Measurements from ENCODE around the gene TM6SF1.

DNA sequence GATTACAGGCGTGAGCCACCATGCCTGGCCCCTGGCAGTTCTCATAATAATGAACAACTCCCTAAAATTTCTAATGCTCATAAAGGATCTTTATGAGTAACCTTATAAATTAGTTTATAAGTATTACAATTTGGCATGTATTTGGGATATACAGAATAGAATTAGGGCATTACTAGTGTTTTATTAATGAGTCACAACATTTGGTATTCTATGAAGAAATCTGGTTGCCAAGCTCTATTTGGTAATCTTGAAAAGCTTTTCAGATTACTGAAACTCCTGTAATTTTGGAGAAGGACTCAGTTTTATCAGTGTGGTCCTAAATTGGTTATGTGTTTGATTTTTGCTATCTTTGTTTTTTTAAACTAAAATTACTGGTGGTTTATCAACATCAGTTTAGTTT is 45.8 kb downstream of the TM6SF1 start:
- TF ChIP-seq, protein P1, sequence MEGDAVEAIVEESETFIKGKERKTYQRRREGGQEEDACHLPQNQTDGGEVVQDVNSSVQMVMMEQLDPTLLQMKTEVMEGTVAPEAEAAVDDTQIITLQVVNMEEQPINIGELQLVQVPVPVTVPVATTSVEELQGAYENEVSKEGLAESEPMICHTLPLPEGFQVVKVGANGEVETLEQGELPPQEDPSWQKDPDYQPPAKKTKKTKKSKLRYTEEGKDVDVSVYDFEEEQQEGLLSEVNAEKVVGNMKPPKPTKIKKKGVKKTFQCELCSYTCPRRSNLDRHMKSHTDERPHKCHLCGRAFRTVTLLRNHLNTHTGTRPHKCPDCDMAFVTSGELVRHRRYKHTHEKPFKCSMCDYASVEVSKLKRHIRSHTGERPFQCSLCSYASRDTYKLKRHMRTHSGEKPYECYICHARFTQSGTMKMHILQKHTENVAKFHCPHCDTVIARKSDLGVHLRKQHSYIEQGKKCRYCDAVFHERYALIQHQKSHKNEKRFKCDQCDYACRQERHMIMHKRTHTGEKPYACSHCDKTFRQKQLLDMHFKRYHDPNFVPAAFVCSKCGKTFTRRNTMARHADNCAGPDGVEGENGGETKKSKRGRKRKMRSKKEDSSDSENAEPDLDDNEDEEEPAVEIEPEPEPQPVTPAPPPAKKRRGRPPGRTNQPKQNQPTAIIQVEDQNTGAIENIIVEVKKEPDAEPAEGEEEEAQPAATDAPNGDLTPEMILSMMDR (IDR thresholded peaks at IDR 0.05), result no peak
- TF ChIP-seq TP53 (CRISPR knock-in tag; IDR thresholded peaks at IDR 0.05) (no peak), FOXK1 (CRISPR knock-in tag; IDR thresholded peaks at IDR 0.05) (no peak), NFYB (CRISPR knock-in tag; conservative IDR thresholded peaks at IDR 0.05; ENCODE audit: low read depth) (no peak), ZNF138 (CRISPR knock-in tag; conservative IDR thresholded peaks at IDR 0.05) (no peak), SP1 (CRISPR knock-in tag; conservative IDR thresholded peaks at IDR 0.05) (no peak), TEAD4 (CRISPR knock-in tag; IDR thresholded peaks at IDR 0.05) (no peak)
- TF ChIP-seq, protein P2, sequence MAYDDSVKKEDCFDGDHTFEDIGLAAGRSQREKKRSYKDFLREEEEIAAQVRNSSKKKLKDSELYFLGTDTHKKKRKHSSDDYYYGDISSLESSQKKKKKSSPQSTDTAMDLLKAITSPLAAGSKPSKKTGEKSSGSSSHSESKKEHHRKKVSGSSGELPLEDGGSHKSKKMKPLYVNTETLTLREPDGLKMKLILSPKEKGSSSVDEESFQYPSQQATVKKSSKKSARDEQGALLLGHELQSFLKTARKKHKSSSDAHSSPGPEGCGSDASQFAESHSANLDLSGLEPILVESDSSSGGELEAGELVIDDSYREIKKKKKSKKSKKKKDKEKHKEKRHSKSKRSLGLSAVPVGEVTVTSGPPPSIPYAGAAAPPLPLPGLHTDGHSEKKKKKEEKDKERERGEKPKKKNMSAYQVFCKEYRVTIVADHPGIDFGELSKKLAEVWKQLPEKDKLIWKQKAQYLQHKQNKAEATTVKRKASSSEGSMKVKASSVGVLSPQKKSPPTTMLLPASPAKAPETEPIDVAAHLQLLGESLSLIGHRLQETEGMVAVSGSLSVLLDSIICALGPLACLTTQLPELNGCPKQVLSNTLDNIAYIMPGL (CRISPR knock-in tag; IDR thresholded peaks at IDR 0.05), result no peak
- TF ChIP-seq, protein P3, sequence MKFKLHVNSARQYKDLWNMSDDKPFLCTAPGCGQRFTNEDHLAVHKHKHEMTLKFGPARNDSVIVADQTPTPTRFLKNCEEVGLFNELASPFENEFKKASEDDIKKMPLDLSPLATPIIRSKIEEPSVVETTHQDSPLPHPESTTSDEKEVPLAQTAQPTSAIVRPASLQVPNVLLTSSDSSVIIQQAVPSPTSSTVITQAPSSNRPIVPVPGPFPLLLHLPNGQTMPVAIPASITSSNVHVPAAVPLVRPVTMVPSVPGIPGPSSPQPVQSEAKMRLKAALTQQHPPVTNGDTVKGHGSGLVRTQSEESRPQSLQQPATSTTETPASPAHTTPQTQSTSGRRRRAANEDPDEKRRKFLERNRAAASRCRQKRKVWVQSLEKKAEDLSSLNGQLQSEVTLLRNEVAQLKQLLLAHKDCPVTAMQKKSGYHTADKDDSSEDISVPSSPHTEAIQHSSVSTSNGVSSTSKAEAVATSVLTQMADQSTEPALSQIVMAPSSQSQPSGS (CRISPR knock-in tag; IDR thresholded peaks at IDR 0.05; ENCODE audit: borderline replicate concordance, low read depth), result no peak
